Astrocyte of the spinal cord (primary cell): ENCODE data around the gene CATSPER1.

Source experiments
- DNase-seq: peaks from one replicate; pipeline ENCODE4 v3.0.0; 2011; ENCODE audit warnings: low read depth, low spot score
- H3K4me3 ChIP-seq: 2 replicates; pipeline ENCODE4 v1.5.1; 2011; ENCODE audit warnings: low read depth, mild to moderate bottlenecking, low read length, moderate library complexity
- CTCF ChIP-seq: IDR thresholded peaks from 2 replicates; pipeline ENCODE4 v1.5.1; 2012; ENCODE audit warnings: low read depth, mild to moderate bottlenecking, low read length, inconsistent platforms
- in situ Hi-C: cut with HindIII; loops from 2 replicates; pipeline ENCODE4 v1.10.0; 2017; ENCODE audit warnings: low sequenced_read_pairs

The CATSPER1 gene

GRCh38 chr11:66066751-66067150 is 40.5 kb upstream of the CATSPER1 start:
- no peak overlapping the region for H3K4me3 ChIP-seq
- DNase-seq: no peak

DNA sequence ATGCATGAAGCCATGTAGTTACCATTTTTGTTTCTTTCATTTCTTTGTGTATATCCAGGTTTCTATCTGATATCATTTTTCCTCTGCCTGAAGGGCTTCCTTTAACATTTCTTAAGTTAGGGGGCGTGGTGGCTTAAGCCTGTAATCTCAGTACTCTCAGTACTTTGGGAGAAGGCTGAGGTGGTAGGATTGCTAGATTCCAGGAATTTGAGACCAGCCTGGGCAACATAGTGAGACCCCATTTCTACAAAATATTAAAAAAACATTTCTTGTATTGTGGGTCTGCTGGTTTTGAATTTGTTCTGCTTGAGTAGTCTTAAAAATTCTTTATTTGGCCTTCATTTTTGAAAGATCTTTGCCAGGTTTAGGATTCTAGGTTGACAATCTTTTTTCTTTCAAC is 38.3 kb upstream of the CATSPER1 start:
- in situ Hi-C loops: no loop called here
- DNase-seq: no peak
- TF ChIP-seq CTCF: no peak
- no peak overlapping the region for H3K4me3 ChIP-seq

More at GRCh38 chr11:66066751-66067150, 40.5 kb upstream of the CATSPER1 start:
- no peak for TF ChIP-seq CTCF
- in situ Hi-C loops: no loop called here

DNA sequence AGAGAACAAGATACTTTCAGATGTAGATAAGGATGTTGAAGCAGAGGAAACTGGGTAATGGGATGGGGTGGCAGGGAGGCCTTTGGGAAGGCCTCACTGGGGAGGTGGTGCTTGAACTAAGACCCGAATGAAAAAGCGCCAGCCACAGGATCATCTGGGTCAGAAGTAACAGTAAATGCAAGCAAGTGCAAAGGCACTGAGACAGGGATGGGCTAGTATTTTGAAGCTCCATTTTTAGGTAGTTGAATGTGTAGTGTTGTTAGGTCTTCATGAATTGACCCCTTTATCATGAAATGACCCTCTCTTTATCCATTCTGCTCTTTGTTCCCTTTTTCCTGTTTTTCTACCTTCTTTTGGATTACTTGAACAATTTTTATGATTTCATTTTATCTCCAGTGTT is 37.6 kb upstream of the CATSPER1 start:
- DNase-seq: no peak
- TF ChIP-seq CTCF: no peak
- no peak overlapping the region for H3K4me3 ChIP-seq
- in situ Hi-C loops: no loop called here

GRCh38 chr11:66062408-66062807 is 36.1 kb upstream of the CATSPER1 start:
- no peak for DNase-seq
- in situ Hi-C loops: no loop called here
- no peak overlapping the region for H3K4me3 ChIP-seq
- TF ChIP-seq CTCF: no peak

GRCh38 chr11:66061268-66061667 is 35.0 kb upstream of the CATSPER1 start:
- in situ Hi-C loops: no loop called here
- TF ChIP-seq CTCF: no peak
- no peak for DNase-seq
- no peak overlapping the region for H3K4me3 ChIP-seq

GRCh38 chr11:66059966-66060680 is 33.8 kb upstream of the CATSPER1 start:
- no peak for DNase-seq
- in situ Hi-C loops: no loop called here
- TF ChIP-seq CTCF: no peak
- no peak overlapping the region for H3K4me3 ChIP-seq

- no peak overlapping the region for H3K4me3 ChIP-seq
- in situ Hi-C loops: no loop called here
- DNase-seq: no peak
- TF ChIP-seq CTCF: no peak
These were observed 30.2 kb upstream of the CATSPER1 start for GRCh38 chr11:66056501-66056900.
